PC-9 (cell line): Measurements from ENCODE around the gene DLG1. TPM values are rescaled to one million over a fixed set of nuclear protein-coding genes. Genes with fewer than 3 reads are reported as not detected.

Experiments used
- BruUV-seq: library from RNA; stranded (reverse); fragments of 400-500 nt; replicated peaks from 2 replicates; lab custom pipeline; 2021; lab: Mats Ljungman, UMichigan
- CTCF ChIA-PET: fragments of 300-600 bp; sonication (Branson Sonifier 250); formaldehyde crosslinking; loops from one replicate; lab custom pipeline; 2022; ENCODE audit warnings: antibody characterized with exemption; lab: Charles Lee
- POLR2A ChIA-PET: fragments of 300-600 bp; sonication (Branson Sonifier 250); formaldehyde crosslinking; loops from one replicate; lab custom pipeline; 2022; ENCODE audit warnings: antibody characterized with exemption; ENCODE audit not compliant: unreplicated experiment; lab: Charles Lee
- DNase-seq, 2 experiments: peaks; one replicate each; pipeline versions ENCODE4 v3.0.0 to v3.0.0-alpha.2; 2015 to 2022; ENCODE audit warnings: mixed read lengths in 1 of 2
- H2AFZ ChIP-seq: fragments of 200-600 bp; sonication (generic); 2 replicates; pipeline ENCODE4 v1.8.1; 2017; ENCODE audit warnings: antibody characterized with exemption
- H3F3A ChIP-seq: fragments of 200-600 bp; sonication (generic); 2 replicates; pipeline ENCODE4 v1.8.1; 2017; ENCODE audit warnings: antibody characterized with exemption, mild to moderate bottlenecking, low read depth; ENCODE audit not compliant: insufficient read depth
- H3K27ac ChIP-seq: fragments of 200-600 bp; sonication (generic); 2 replicates; pipeline ENCODE4 v1.6.1; 2016; ENCODE audit warnings: mixed run types
- H3K27me3 ChIP-seq: fragments of 200-600 bp; sonication (generic); 2 replicates; pipeline ENCODE4 v1.6.1; 2016; ENCODE audit warnings: low read depth, mixed run types; ENCODE audit not compliant: insufficient read depth
- H3K36me3 ChIP-seq: fragments of 200-600 bp; sonication (generic); 2 replicates; pipeline ENCODE4 v1.6.1; 2016; ENCODE audit warnings: low read depth, mixed run types
- H3K4me1 ChIP-seq: fragments of 200-600 bp; sonication (generic); replicated peaks from 2 replicates; pipeline ENCODE4 v1.6.1; 2016; ENCODE audit warnings: mixed run types; ENCODE audit not compliant: insufficient read depth
- H3K4me2 ChIP-seq: fragments of 200-600 bp; sonication (generic); 2 replicates; pipeline ENCODE4 v1.6.1; 2017; ENCODE audit warnings: mixed run types
- H3K4me3 ChIP-seq: fragments of 200-600 bp; sonication (generic); 2 replicates; pipeline ENCODE4 v1.6.1; 2016; ENCODE audit warnings: mixed run types
- H3K79me2 ChIP-seq: fragments of 200-600 bp; sonication (generic); 2 replicates; pipeline ENCODE4 v1.6.1; 2017; ENCODE audit warnings: low read depth, mixed run types
- H3K9me2 ChIP-seq: fragments of 200-600 bp; sonication (generic); 2 replicates; pipeline ENCODE4 v1.8.1; 2017; ENCODE audit warnings: mild to moderate bottlenecking; ENCODE audit not compliant: insufficient read depth
- H3K9me3 ChIP-seq: fragments of 200-600 bp; sonication (generic); 2 replicates; pipeline ENCODE4 v1.8.1; 2016; ENCODE audit warnings: low read depth; ENCODE audit not compliant: insufficient read depth
- H4K20me1 ChIP-seq: fragments of 200-600 bp; sonication (generic); 2 replicates; pipeline ENCODE4 v1.8.1; 2017; ENCODE audit not compliant: insufficient read depth
- CTCF ChIP-seq: fragments of 200-600 bp; sonication (generic); conservative IDR thresholded peaks from 2 replicates; pipeline ENCODE4 v1.6.1; 2017; ENCODE audit warnings: mixed run types, antibody characterized with exemption, mild to moderate bottlenecking, moderate library complexity
- EZH2 ChIP-seq: fragments of 200-600 bp; sonication (generic); IDR thresholded peaks from 2 replicates; pipeline ENCODE4 v1.8.0; 2017; ENCODE audit warnings: antibody characterized with exemption, low read depth
- intact Hi-C: fragments of 100-400 bp; cut with micrococcal nuclease; formaldehyde crosslinking; loops from one replicate; pipeline ENCODE4 v1.10.0; 2022; ENCODE audit not compliant: unreplicated experiment
- total RNA-seq: library from RNA; stranded (reverse); gene quantifications from 2 replicates; pipeline ENCODE4 v1.2.3, GENCODE V29; 2021

Gene DLG1
- total RNA-seq, 1 experiment from 2014 or later = 201 TPM

DNA sequence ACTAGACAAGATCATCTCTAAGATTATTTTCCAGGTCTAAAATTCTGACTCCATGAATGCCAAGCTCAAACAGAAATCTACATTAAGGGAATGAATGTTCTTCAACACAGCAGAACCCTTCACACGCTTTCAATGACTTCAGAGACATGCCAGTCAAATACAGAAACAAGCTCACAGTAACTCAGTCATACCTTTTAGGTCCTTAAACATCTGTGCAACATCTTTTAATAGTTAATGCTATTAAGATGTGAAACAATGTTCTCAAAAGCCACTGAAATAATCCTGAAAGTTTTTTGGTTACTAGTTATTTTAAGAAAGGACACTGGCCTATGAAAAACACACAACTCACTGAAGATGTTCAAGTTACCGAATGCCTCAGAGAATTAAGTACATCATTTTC lies 2.5 kb downstream of the DLG1 start:
- intact Hi-C loops = no loop called here
- Histone ChIP-seq H3K9me2 (no peaks in the 10 kb centered on the region), H3K4me2 (peak overlapping the region; percentile 92), H3K27ac (peak overlapping the region; percentile 14; the same call in 1 of the 2 replicates), H3K9me3 (no peaks in the 10 kb centered on the region), H3F3A (peaks cover 53% of the 10 kb centered on the region), H3K36me3 (peaks cover 52% of the 10 kb centered on the region), H3K79me2 (peaks cover 82% of the 10 kb centered on the region), H2AFZ (no peak overlapping the region), H3K4me1 (peaks cover 63% of the 10 kb centered on the region), H3K4me3 (peak overlapping the region; percentile 62; the same call in 1 of the 2 replicates), H4K20me1 (peaks cover 29% of the 10 kb centered on the region), H3K27me3 (no peaks in the 10 kb centered on the region)
- CTCF ChIA-PET = no interaction called here
- no peak for DNase-seq
- POLR2A ChIA-PET = interaction anchor here (0.5 to 0.8 kb wide), 2 partner anchors 14 to 23 kb away, joined by 5 to 7 read pairs; no protein-coding TSS in a partner anchor
- TF ChIP-seq CTCF (no peak), EZH2 (no peak)
- no TSS peak for BruUV-seq

DNA sequence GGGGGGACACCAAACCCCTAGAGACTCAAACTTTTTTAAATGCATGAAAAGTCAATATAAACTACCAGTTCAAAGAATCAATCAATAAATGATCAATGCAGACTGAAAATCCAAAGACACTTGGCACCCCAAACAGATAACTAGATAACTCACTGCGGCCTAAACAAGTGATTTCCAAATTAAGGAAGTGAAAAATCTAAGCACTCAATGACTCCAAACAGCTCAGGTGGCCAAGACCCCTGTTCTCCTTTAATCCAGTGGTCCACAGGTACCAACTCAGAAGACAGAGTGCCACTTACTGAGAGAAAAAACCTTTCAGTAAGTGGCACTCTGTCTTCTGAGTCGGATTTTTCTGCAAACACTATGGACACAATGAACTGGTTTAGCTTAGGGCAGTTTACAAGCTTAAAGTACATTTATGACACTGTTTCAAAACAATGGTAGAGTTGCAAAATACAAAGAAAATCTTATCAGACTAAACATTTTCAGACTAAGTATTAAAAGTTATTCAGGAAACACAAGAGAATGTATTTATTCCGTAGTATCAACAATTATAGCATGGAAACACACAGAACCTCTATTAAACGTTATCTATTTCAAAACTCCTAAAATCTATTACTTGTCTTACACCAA lies 4.7 kb downstream of the DLG1 start:
- Histone ChIP-seq H3F3A (peaks cover 44% of the 10 kb centered on the region), H3K9me3 (no peaks in the 10 kb centered on the region), H3K4me1 (peaks cover 62% of the 10 kb centered on the region), H3K4me2 (peak overlapping the region; percentile 24), H3K9me2 (no peaks in the 10 kb centered on the region), H2AFZ (no peak overlapping the region), H3K36me3 (peaks cover 71% of the 10 kb centered on the region), H3K27me3 (no peaks in the 10 kb centered on the region), H3K4me3 (peak overlapping the region; percentile 8; the same call in 1 of the 2 replicates), H4K20me1 (peaks cover 36% of the 10 kb centered on the region), H3K27ac (peak overlapping the region; percentile 16; the same call in 1 of the 2 replicates), H3K79me2 (peaks cover 90% of the 10 kb centered on the region)
- ChIA-PET POLR2A (interaction anchor here (0.6 kb wide), 1 partner anchor 78 kb away, joined by 5 read pairs; no protein-coding TSS in a partner anchor), CTCF (no interaction called here)
- peak in 1 of 2 experiments; percentile 43 for DNase-seq
- TF ChIP-seq CTCF (no peak), EZH2 (no peak)
- no TSS peak for BruUV-seq
- intact Hi-C loops = no loop called here

DNA sequence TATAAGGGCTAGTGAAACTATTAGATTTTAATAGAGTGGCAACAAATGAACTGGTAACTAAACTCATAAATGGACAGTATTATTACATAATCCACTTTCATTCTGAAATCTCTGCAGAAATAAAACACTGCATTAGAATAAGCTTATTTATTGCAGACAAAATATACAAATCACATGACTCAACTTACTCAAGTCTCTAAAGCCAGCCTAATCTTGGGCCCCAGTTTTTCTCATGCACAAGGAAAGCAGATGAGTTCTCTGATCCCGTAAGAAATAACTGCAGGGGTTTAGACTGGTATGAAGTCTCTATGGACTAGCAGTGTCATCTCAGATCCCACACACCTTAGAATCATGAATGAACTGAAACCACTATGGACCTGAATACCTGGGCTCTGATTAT lies 5.8 kb downstream of the DLG1 start:
- Histone ChIP-seq H3K79me2 (peaks cover 99% of the 10 kb centered on the region), H4K20me1 (peaks cover 40% of the 10 kb centered on the region), H3K9me2 (no peaks in the 10 kb centered on the region), H3K9me3 (no peaks in the 10 kb centered on the region), H2AFZ (no peak overlapping the region), H3K4me2 (peak overlapping the region; percentile 24), H3F3A (peaks cover 44% of the 10 kb centered on the region), H3K27ac (peak overlapping the region; percentile 20; the same call in 1 of the 2 replicates), H3K4me1 (peaks cover 62% of the 10 kb centered on the region), H3K36me3 (peaks cover 77% of the 10 kb centered on the region), H3K27me3 (no peaks in the 10 kb centered on the region), H3K4me3 (no peak overlapping the region)
- TF ChIP-seq EZH2 (no peak), CTCF (no peak)
- no peak for DNase-seq
- ChIA-PET POLR2A (no interaction called here), CTCF (no interaction called here)
- intact Hi-C loops = no loop called here
- BruUV-seq = no TSS peak
